Epithelial cell of umbilical artery (primary cell): ENCODE measurements around the gene PGLYRP1. TPM values are rescaled to one million over a fixed set of nuclear protein-coding genes. Genes with fewer than 3 reads are reported as not detected.

Experiments used
- total RNA-seq: library from RNA; depleted of rRNA; stranded (reverse); fragments of >200 nt; gene quantifications from 2 replicates; pipeline ENCODE4 v1.2.3, GENCODE V29; 2014

Gene PGLYRP1, protein sequence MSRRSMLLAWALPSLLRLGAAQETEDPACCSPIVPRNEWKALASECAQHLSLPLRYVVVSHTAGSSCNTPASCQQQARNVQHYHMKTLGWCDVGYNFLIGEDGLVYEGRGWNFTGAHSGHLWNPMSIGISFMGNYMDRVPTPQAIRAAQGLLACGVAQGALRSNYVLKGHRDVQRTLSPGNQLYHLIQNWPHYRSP
- not detected in 2 replicates for total RNA-seq

DNA sequence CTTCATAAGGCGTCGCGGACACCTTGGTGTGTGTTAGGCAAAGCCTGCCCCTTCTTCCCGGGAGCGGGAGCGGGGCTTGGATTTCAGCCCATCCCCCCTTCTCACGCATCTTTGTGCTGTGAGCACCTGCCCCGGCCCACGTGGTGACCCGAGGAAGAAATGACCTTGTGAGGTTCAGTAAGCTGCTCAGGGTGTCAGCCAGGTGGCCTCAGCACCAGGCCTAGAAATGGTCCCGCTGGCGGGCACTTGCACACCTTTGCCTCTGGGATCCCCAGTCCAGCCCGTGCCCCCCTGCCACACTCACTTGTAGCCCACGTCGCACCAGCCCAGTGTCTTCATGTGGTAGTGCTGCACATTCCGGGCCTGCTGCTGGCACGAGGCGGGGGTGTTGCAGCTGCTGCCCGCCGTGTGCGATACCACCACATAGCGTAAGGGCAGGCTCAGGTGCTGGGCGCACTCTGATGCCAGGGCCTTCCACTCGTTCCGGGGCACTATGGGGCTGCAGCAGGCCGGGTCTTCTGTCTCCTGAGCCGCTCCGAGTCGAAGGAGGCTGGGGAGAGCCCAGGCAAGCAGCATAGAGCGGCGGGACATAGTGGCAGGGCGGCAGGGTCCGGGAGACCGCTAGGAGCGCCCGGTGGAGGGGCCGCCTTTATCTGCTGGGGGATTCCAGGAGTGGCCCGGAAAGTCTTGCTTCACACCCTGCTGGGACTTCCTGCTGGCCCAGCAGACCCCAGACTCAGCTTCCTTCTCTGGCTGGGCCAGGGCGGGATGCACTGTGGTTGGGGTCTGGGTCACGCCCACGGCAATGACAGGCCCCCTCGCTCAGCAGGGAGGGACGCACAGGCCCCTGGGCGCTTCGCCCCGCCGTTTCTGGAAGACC is at the start of gene PGLYRP1:
Gene PGLYRP1, minus strand, starts transcription at position 623 of the 880 bp plus-strand sequence. Its CDS starts 32 bp downstream, at position 591.

DNA sequence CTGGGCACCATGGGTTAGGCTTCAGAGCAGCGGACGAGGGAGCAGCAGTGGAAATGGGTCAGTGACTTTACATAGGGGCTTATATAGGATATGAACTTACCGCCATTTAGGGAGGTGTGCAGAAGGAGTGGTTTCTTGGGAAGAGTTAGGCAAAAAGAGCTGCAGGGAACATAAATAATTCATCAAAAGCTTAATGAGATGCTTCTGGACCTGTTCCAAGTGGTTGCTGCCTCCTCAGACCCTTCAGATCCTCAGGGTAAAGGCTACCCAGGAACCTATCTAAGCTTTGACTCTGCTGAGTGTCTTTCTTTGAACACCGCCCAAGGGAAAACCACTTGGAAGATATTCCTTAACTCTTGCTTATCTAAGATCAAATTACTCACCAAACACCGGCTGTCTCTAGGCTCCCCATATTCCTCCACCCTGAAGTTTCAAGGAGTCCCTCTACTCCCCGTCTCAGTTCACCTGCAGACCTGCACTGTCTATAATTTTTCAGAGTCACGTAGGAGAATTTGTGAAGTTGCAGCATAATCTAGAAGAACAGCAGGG is 18.2 kb upstream of the PGLYRP1 start, which contains the start of gene IGFL4:
Gene IGFL4, minus strand, starts transcription at position 51 of the 549 bp plus-strand sequence. Its CDS starts 40 bp downstream, at position 11.

DNA sequence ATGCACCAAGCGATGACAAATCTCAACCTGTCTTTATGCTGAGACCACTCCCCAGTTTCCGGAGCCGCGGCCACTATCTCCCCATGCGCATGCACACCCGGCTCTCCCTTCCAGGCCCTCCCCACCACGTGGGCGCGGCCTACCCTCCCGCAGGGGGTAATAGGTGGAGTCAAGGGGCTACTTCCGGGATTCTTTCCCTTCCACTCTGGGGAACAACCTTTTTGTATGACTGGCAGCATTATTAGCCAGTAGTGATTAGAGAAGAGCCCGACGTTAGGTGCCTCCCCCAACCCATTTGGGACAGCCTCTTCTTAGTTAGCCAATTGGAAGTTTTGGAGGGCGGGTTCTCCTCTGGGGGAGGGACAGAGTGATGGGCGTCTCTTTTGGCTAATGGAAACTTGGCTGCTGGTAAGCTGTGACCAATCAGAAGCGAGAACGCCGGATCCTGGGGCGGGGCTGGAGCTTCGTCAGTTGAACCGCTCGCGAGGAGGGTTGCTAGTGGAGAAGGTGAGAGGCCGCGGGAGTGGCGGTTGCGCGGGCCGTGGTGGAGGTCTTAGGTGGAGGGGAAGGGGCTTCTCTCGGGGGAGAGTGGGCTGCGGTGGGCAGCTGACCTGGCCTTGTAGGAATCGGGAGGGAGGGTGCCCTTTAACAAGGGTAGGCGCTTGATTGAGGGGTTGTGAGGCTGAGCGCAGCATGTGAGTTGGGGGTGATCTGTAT is 27.7 kb downstream of the PGLYRP1 start, which contains the start of gene CCDC61:
Gene CCDC61, plus strand, starts transcription at position 470 of the 717 bp plus-strand sequence. CDS start 7,552 bp downstream, outside the sequence.

DNA sequence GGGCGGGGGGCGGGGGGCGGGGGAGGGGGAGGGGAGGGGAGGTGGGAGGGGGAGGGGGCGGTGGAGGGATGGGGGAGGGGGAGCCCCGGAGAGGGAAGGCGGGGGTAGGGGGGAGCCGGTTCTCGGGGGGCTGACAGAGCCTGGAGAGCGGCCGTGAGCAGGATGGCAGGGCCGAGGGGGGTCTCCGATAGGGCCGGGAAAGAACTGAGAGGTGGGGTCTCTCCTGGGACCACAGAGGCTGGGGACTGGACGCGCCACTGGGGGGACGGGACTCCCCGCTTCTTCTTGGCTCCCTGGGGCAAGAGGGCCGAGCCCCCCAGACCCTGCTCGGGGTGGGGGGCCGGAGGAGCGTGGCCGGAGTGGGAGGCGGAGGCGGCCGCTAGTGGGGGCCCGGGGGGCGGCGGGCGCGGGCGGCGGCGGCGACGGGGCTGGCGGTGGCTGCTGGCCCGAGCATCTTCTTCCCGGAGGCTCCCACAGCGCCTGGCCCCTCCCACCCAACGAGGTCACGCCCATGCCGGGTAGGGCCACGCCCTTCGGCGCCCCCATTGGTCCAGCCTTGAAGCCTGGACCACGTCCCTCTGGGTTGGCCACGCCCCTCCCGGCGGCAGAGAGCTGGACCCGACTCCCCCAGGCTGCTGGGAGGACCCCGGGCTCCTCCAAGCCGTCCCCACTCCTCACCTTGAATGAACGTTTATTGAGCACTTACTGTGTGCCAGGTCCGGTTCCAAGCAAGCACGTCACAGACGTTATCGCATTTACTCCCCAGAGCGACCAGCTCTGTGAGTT is 49.1 kb downstream of the PGLYRP1 start, which contains the start of gene NOVA2:
Gene NOVA2, minus strand, starts transcription at position 313 of the 786 bp plus-strand sequence. CDS start 514 bp downstream, outside the sequence.

Other genes with a start within 250 kb of the PGLYRP1 start
- gene DMPK, start 240.6 kb downstream of the PGLYRP1 start, total RNA-seq = 5.5 and 6.5 TPM in 2 replicates
- gene DMWD, start 230.2 kb downstream of the PGLYRP1 start, total RNA-seq = 18.5 and 20.1 TPM in 2 replicates
- gene RSPH6A, start 207.7 kb downstream of the PGLYRP1 start, total RNA-seq = 0.15 TPM in 1 of 2 replicates, not detected in the other
- 23.1 and 32.1 TPM in 2 replicates for gene SYMPK, start 159.9 kb downstream of the PGLYRP1 start, total RNA-seq
- under 0.01 TPM in 1 of 2 replicates, not detected in the other for gene FOXA3, start 158.7 kb downstream of the PGLYRP1 start, total RNA-seq
- 21.1 and 22.2 TPM in 2 replicates for gene IRF2BP1, start 136.9 kb downstream of the PGLYRP1 start, total RNA-seq
- 1.1 and 1.6 TPM in 2 replicates for gene MYPOP, start 120.4 kb downstream of the PGLYRP1 start, total RNA-seq
- not detected in 2 replicates for gene NANOS2, start 108.3 kb downstream of the PGLYRP1 start, total RNA-seq
- 2.1 and 3.2 TPM in 2 replicates for gene NOVA2, start 49.2 kb downstream of the PGLYRP1 start, total RNA-seq
- 8.8 and 14.0 TPM in 2 replicates for gene CCDC61, start 27.6 kb downstream of the PGLYRP1 start, total RNA-seq
- gene IGFL4, start 17.9 kb upstream of the PGLYRP1 start, total RNA-seq = 0.15 TPM in 1 of 2 replicates, not detected in the other
- gene IGFL3, start 101.6 kb upstream of the PGLYRP1 start, total RNA-seq = 0.32 TPM in 1 of 2 replicates, not detected in the other
- not detected in 2 replicates for gene IGFL2, start 125.2 kb upstream of the PGLYRP1 start, total RNA-seq
- gene IGFL1, start 206.7 kb upstream of the PGLYRP1 start, total RNA-seq = not detected in 2 replicates